Right kidney (tissue), 9 donors: ENCODE measurements around the gene FAM241A.
"Not testable (repeated sequence)": the region's sequence is repeated elsewhere in the genome, so short reads cannot be mapped to it uniquely, and the experiment has no call there.

ENCODE experiments used
- DNase-seq: peaks from one replicate; pipeline ENCODE4 v3.0.0-alpha.2; 2016
- long read RNA-seq, 8 donors: transcript quantifications; one replicate each; lab custom pipeline, GENCODE V29; 2026

Gene FAM241A
- long read RNA-seq, donor 1, full-length matches to known transcripts = 2 of 2 reads
- long read RNA-seq, donor 1, partial matches to known transcripts = 0 of 2 reads
- long read RNA-seq, donor 1, other reads (novel, unspliced or antisense) = 0 of 2 reads
- long read RNA-seq, donor 2, full-length matches to known transcripts = 3 of 3 reads
- long read RNA-seq, donor 2, partial matches to known transcripts = 0 of 3 reads
- long read RNA-seq, donor 2, other reads (novel, unspliced or antisense) = 0 of 3 reads
- long read RNA-seq, donor 3, full-length matches to known transcripts = 2 of 2 reads
- long read RNA-seq, donor 3, partial matches to known transcripts = 0 of 2 reads
- long read RNA-seq, donor 3, other reads (novel, unspliced or antisense) = 0 of 2 reads
- long read RNA-seq, donor 4, full-length matches to known transcripts = 6 of 6 reads
- long read RNA-seq, donor 4, partial matches to known transcripts = 0 of 6 reads
- long read RNA-seq, donor 4, other reads (novel, unspliced or antisense) = 0 of 6 reads
- long read RNA-seq, donor 5, full-length matches to known transcripts = 1 of 1 reads
- long read RNA-seq, donor 5, partial matches to known transcripts = 0 of 1 reads
- long read RNA-seq, donor 5, other reads (novel, unspliced or antisense) = 0 of 1 reads
- long read RNA-seq, donor 6, full-length matches to known transcripts = 3 of 3 reads
- long read RNA-seq, donor 6, partial matches to known transcripts = 0 of 3 reads
- long read RNA-seq, donor 6, other reads (novel, unspliced or antisense) = 0 of 3 reads
- long read RNA-seq, donor 7, full-length matches to known transcripts = 9 of 9 reads
- long read RNA-seq, donor 7, partial matches to known transcripts = 0 of 9 reads
- long read RNA-seq, donor 7, other reads (novel, unspliced or antisense) = 0 of 9 reads
- long read RNA-seq, donor 8, full-length matches to known transcripts = 4 of 4 reads
- long read RNA-seq, donor 8, partial matches to known transcripts = 0 of 4 reads
- long read RNA-seq, donor 8, other reads (novel, unspliced or antisense) = 0 of 4 reads

- DNase-seq = peak; percentile 78
Measured at GRCh38 chr4:112145326-112145789, at the start of gene FAM241A. Gene FAM241A, plus strand, starts transcription at chr4:112145454. Its CDS starts 127 bp downstream, at chr4:112145581.

- no peak for DNase-seq
Measured at GRCh38 chr4:112098841-112099530, 46.3 kb upstream of the FAM241A start.

GRCh38 chr4:112099701-112100297, 45.5 kb upstream of the FAM241A start:
- peak; percentile 25 for DNase-seq

- no peak for DNase-seq
Measured at GRCh38 chr4:112102875-112103370, 42.3 kb upstream of the FAM241A start.

GRCh38 chr4:112105201-112105969, 39.9 kb upstream of the FAM241A start:
- no peak for DNase-seq

- no peak for DNase-seq
Measured at GRCh38 chr4:112109360-112110058, 35.7 kb upstream of the FAM241A start.

GRCh38 chr4:112110059-112110425, 35.2 kb upstream of the FAM241A start:
- DNase-seq = no peak

GRCh38 chr4:112111306-112111705, 33.9 kb upstream of the FAM241A start:
- DNase-seq = no peak

- not testable (repeated sequence) for DNase-seq
Measured at GRCh38 chr4:112112095-112112494, 33.2 kb upstream of the FAM241A start.

GRCh38 chr4:112112590-112113170, 32.6 kb upstream of the FAM241A start:
- DNase-seq = no peak

- DNase-seq = no peak
Measured at GRCh38 chr4:112113864-112114263, 31.4 kb upstream of the FAM241A start.

GRCh38 chr4:112114452-112114851, 30.8 kb upstream of the FAM241A start:
- DNase-seq = no peak

GRCh38 chr4:112118742-112119352, 26.4 kb upstream of the FAM241A start:
- DNase-seq = no peak

GRCh38 chr4:112119353-112119783, 25.9 kb upstream of the FAM241A start:
- DNase-seq = no peak

- no peak for DNase-seq
Measured at GRCh38 chr4:112120021-112120420, 25.2 kb upstream of the FAM241A start.

- DNase-seq = no peak
Measured at GRCh38 chr4:112125416-112125815, 19.8 kb upstream of the FAM241A start.

- no peak for DNase-seq
Measured at GRCh38 chr4:112127048-112127637, 18.1 kb upstream of the FAM241A start.

GRCh38 chr4:112127803-112128202, 17.5 kb upstream of the FAM241A start:
- no peak for DNase-seq

- no peak for DNase-seq
Measured at GRCh38 chr4:112128452-112128851, 16.8 kb upstream of the FAM241A start.
